ENCODE data around the gene HELQ. TPM values are rescaled to one million over a fixed set of nuclear protein-coding genes. Genes with fewer than 3 reads are reported as not detected.

HELQ gene
- total and polyA plus RNA-seq, 2 of the 13 experiments (the other 11 are each of a cell fraction or from before 2014, with no cell fraction given) = 6.6 to 10.8 TPM

- peak; percentile 52; the same call in 1 of the 2 replicates for TF ChIP-seq TFE3 (CRISPR knock-in tag; IDR thresholded peaks at IDR 0.05)
- TF ChIP-seq CENPX (CRISPR knock-in tag; IDR thresholded peaks at IDR 0.05) = no peak
- no peak for TF ChIP-seq E2F1 (CRISPR knock-in tag; IDR thresholded peaks at IDR 0.05)
- no peak for TF ChIP-seq ZSCAN22 (CRISPR knock-in tag; IDR thresholded peaks at IDR 0.05)
- no peak for TF ChIP-seq RFXAP (CRISPR knock-in tag; IDR thresholded peaks at IDR 0.05; ENCODE audit: borderline replicate concordance)
- TF ChIP-seq GABPB1 (CRISPR knock-in tag; IDR thresholded peaks at IDR 0.05) = no peak
- peak; percentile 74; the same call in 1 of the 2 replicates for TF ChIP-seq CBFB (CRISPR knock-in tag; IDR thresholded peaks at IDR 0.05)
- no peak for TF ChIP-seq AFF4 (CRISPR knock-in tag; IDR thresholded peaks at IDR 0.05)
- TF ChIP-seq PPARG (CRISPR knock-in tag; conservative IDR thresholded peaks at IDR 0.05) = no peak; the same call in 1 of the 2 replicates
- TF ChIP-seq ZNF556 (CRISPR knock-in tag; IDR thresholded peaks at IDR 0.05; ENCODE audit: borderline replicate concordance) = peak; percentile 33; the same call in 1 of the 2 replicates
- no peak for TF ChIP-seq MAFF (IDR thresholded peaks at IDR 0.05; ENCODE audit: low read depth, low read length)
- TF ChIP-seq ZNF652 (CRISPR knock-in tag; IDR thresholded peaks at IDR 0.05; ENCODE audit: borderline replicate concordance, low read depth) = no peak
- 0 out of 2 replicates have a peak, but pooled peaks have one; percentile 55 for TF ChIP-seq ZSCAN21 (CRISPR knock-in tag; IDR thresholded peaks at IDR 0.05; ENCODE audit: borderline replicate concordance)
- no peak for TF ChIP-seq ZNF350 (CRISPR knock-in tag; IDR thresholded peaks at IDR 0.05; ENCODE audit: borderline replicate concordance, low read depth)
- no peak; the same call in 1 of the 2 replicates for TF ChIP-seq CEBPG (CRISPR knock-in tag; IDR thresholded peaks at IDR 0.05)
- TF ChIP-seq ZNF644 (CRISPR knock-in tag; IDR thresholded peaks at IDR 0.05; ENCODE audit: low read depth) = peak; percentile 21; the same call in 1 of the 2 replicates
- peak; percentile 91; the same call in 1 of the 2 replicates for TF ChIP-seq ZMYM2 (CRISPR knock-in tag; IDR thresholded peaks at IDR 0.05)
- TF ChIP-seq ZNF776 (CRISPR knock-in tag; IDR thresholded peaks at IDR 0.05) = no peak
- TF ChIP-seq PATZ1 (CRISPR knock-in tag; IDR thresholded peaks at IDR 0.05) = no peak
- TF ChIP-seq HOMEZ (CRISPR knock-in tag; IDR thresholded peaks at IDR 0.05; ENCODE audit: low read depth) = peak; percentile 69
Observed at GRCh38 chr4:83361416-83362103, 94.1 kb downstream of the HELQ start (continued).
